22Rv1 (cell line): ENCODE data around the gene TNNT3.

Source experiments
- H3K27ac ChIP-seq: fragments of 450-650 bp; 2 replicates; pipeline ENCODE4 v1.5.1; 2017
- ZFX ChIP-seq: fragments of 450-650 bp; IDR thresholded peaks from 2 replicates; pipeline ENCODE4 v1.6.1; 2017; ENCODE audit warnings: antibody characterized with exemption, borderline replicate concordance
- TF ChIP-seq, protein P1 (sequence below): fragments of 450-650 bp; IDR thresholded peaks from 2 replicates; pipeline ENCODE4 v1.5.1; 2017; ENCODE audit warnings: mild to moderate bottlenecking

Gene TNNT3

DNA sequence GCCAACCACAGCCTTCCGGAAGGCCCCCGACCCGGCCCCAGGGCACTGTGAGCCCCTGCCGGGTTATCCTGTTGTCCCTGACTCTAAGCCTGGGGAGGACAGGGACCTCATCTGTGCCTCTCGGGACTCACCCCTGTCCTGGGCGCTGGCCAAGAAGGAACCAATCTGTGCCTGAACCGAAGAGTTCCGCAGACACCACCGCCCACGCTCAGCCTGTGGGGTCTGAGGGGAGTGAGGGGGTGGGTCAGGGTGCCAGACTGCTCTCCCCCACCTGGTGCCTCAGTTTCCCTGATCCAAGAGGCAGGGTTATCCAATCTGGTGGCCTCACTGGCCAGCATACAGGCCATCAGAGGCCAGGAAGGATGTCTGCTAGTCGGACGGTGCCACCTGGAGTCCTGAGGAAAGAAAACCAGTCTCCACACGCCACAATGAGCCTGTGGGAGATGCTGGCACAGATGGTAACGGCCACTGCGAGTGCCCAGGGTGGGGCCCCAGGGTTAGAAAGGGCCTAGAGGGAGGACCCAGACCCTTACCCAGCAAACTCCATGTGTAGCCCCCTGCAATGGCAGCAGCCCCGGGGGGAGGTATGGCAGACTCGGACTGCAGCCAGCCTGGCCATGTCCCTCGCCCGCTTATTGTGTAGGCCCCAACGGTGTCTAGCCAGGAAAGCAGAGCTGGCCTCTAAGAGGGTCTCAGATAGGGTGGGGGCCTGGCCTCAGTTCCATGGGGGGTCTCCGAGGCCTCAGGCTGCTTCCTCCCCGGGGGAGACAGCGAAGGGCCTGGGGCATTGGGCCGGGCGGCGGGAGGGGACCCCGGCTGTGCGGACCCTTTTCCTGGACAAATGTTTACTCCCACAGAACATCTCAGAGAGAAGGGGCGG lies 827 bp upstream of the TNNT3 start:
- no peak for TF ChIP-seq ZFX
- TF ChIP-seq, protein P1, sequence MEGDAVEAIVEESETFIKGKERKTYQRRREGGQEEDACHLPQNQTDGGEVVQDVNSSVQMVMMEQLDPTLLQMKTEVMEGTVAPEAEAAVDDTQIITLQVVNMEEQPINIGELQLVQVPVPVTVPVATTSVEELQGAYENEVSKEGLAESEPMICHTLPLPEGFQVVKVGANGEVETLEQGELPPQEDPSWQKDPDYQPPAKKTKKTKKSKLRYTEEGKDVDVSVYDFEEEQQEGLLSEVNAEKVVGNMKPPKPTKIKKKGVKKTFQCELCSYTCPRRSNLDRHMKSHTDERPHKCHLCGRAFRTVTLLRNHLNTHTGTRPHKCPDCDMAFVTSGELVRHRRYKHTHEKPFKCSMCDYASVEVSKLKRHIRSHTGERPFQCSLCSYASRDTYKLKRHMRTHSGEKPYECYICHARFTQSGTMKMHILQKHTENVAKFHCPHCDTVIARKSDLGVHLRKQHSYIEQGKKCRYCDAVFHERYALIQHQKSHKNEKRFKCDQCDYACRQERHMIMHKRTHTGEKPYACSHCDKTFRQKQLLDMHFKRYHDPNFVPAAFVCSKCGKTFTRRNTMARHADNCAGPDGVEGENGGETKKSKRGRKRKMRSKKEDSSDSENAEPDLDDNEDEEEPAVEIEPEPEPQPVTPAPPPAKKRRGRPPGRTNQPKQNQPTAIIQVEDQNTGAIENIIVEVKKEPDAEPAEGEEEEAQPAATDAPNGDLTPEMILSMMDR, result no peak
- H3K27ac ChIP-seq, result no peak overlapping the region

DNA sequence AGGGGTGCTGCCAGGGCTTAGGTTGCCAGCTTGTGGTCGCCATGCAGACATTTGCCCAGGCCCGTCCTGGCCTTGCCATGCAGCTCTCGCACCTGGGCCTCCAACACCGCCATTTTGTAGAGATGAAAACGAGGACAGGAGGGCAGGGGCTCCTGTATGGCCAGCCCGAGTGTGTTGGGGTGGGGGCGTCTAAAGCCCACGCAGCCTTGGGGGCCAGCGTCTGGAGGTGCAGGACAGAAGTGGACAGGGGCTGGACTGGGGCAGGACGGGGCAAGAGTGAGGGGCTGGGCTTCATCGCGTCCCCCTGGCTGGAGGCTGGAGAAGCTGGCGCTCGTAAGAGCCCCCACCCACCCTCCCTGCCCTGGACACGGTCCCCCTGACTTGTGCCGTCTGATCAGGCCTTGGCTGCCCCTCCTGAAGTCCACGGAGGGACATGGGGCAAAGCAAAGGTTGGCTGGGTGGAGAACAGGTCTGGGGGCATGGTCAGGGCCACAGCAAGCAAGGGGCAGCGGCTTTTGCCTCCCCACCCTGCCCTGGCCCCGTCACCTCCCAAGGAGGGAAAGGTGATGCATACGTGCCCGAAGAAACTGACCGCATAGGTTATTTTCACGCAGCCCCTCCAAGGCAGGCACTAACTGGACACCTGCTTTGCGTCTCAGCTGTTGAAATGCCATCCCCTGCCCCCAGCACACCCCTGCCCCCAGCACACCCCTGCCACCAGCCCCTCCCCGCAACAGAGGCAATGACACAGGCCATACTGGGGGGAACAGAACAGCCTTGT lies 815 bp downstream of the TNNT3 start:
- no peak overlapping the region for H3K27ac ChIP-seq
- TF ChIP-seq, protein P1, result no peak
- TF ChIP-seq ZFX, result no peak

DNA sequence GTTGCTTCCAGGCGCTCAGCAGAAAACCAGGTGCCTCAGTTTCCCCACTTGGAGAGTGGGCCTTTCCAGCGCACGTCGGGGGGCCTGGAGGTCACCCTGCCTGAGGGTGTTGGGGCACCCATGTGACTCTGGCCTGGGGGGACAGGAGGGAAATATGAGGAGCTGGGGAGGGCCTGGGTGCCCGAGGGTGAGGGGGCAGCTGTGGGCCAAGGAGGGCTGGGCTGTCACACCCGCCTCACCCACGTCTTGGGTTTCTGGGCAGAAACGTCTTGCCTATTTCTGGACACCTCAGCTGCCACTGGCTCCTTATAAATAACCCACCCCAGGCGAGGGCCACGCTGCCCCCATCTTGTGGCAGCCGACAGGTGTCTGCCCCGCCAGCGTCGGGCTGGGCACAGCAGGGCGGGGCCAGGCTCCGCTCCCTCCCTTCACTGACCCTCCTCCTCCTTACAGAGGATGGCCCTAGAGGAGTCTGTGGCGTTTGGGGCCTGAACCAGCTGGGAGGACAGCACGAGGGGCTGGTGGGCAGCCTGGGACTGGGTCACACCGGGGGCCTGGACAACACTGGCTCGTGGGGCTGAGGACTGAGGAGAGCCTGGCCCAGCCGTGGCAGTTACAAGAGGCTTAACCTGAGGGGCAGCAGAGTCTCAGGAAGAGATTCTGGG lies 1.5 kb downstream of the TNNT3 start:
- H3K27ac ChIP-seq, result no peak overlapping the region
- TF ChIP-seq, protein P1, result 0 out of 2 replicates have a peak, but pooled peaks have one; percentile 4
- no peak for TF ChIP-seq ZFX

DNA sequence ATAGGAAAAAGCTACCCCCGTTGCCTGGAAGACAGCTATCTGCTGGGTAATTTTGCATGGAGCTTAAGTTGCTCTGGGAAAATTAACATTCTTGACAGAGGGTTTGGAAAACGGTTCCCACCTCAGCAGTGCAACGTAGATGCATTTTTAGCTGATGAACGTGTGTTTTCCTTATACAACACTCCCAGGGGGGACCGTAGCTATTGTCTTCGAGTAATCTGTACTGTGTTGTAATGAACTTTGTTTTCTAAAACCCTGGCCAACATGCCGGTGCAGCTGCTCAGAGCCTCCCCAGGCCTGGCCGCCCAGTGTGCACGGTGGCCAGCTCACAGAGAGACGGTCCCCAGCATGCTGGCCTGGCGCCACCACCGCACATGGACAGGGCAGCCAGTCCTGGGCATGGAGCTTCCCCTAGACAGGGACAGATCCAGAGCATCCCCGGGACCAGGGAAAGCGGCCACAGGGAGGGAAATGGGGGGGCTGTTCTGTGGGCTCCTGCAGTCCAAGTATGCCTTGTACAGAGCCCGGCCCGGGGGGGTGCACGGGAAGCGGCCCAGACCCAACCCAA lies 2.2 kb downstream of the TNNT3 start:
- no peak overlapping the region for H3K27ac ChIP-seq
- TF ChIP-seq, protein P1, result no peak
- TF ChIP-seq ZFX, result no peak

DNA sequence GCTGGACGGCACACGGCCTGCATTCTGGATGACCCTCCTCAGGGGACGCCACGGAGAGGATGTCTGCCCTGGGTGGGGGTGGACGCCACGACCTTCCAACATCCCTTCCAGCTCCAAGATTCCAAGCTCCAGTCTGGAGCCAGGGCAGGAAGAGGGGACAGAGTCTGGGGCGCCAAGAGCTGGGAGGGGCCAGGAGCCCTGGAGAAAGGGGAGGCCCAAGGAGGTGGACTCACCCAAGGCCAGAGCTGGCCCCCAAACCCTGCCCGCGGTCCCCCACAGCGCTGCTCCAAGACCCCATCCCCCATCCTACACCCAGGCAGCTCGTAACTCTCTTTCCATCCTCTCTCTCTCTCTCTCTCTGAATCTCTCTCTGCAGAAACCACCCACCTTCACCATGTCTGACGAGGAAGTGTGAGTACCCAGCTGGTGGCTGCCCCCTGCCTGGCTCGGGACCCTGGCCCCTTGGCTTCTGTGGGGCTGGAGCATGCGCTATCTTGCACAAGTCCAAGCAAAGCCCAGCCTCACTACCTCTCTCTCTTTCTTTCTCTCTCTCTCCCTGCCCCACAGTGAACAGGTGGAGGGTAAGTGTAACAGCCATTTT lies 3.1 kb downstream of the TNNT3 start:
- no peak overlapping the region for H3K27ac ChIP-seq
- no peak for TF ChIP-seq ZFX
- TF ChIP-seq, protein P1, result no peak

DNA sequence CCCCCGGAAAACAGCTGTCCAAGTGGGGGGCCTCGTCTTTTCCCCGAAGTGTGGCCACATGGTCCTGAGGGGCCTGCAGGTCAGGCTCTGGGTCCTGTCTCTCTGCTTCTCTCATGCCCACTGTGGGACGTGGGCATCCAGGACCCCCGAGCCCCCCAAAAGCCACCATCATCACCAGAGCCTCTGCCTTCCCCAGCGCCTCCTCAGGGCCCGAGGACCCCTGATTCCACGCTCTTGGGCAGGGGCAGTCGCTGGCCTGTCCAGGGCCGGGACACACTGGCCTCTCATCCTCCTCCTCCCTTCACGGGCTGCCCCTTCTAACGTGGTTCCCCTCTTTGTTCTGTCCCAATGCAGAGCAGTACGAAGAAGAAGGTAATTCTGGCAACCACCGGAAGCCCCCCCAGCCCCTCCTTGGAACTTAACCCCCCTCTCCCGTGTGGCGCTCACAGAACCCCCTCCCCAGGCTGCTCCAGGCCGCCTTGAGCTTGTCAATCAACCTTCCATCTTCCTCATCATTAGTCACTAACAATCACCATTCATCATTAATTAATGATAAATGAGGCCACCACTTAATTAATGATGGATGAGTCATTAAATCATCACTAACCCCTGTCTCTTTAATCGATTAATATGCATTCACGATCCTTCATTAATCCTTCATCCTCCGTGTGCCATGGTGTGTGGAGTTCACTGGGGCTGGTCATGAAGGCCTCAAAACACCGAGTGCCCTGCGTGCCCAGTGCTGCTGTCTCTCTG lies 3.9 kb downstream of the TNNT3 start:
- no peak for TF ChIP-seq ZFX
- TF ChIP-seq, protein P1, result no peak
- no peak overlapping the region for H3K27ac ChIP-seq
